HAP-1 (cell line): Measurements from ENCODE around the gene DLEU7.

Experiments used
- DNase-seq, 2 experiments: peaks; one replicate each; pipeline ENCODE4 v3.0.0-alpha.2; 2016 to 2020; ENCODE audit warnings: low spot score in 2 of 2
- H3K27me3 ChIP-seq: fragments of 250-450 bp; sonication (Bioruptor Pico); 2 replicates; pipeline ENCODE4 v1.5.1; 2020; ENCODE audit warnings: low read depth, mild to moderate bottlenecking, moderate library complexity
- H3K36me3 ChIP-seq: fragments of 250-450 bp; sonication (Bioruptor Pico); replicated peaks from 2 replicates; pipeline ENCODE4 v1.5.1; 2020; ENCODE audit warnings: mild to moderate bottlenecking
- H3K4me1 ChIP-seq: fragments of 250-450 bp; sonication (Bioruptor Pico); 2 replicates; pipeline ENCODE4 v1.5.1; 2020; ENCODE audit warnings: mild to moderate bottlenecking
- H3K4me3 ChIP-seq: fragments of 250-450 bp; sonication (Bioruptor Pico); 2 replicates; pipeline ENCODE4 v1.5.1; 2020; ENCODE audit warnings: mild to moderate bottlenecking, moderate library complexity
- H3K9me3 ChIP-seq: fragments of 250-450 bp; sonication (Bioruptor Pico); 2 replicates; pipeline ENCODE4 v1.5.1; 2020; ENCODE audit warnings: mild to moderate bottlenecking, moderate library complexity
- in situ Hi-C: fragments of 300-500 bp; cut with MboI; formaldehyde crosslinking; loops from 3 replicates; pipeline ENCODE4 v1.14.3; 2020; ENCODE audit warnings: low sequenced_read_pairs, inconsistent platforms, mixed read lengths

The DLEU7 gene

DNA sequence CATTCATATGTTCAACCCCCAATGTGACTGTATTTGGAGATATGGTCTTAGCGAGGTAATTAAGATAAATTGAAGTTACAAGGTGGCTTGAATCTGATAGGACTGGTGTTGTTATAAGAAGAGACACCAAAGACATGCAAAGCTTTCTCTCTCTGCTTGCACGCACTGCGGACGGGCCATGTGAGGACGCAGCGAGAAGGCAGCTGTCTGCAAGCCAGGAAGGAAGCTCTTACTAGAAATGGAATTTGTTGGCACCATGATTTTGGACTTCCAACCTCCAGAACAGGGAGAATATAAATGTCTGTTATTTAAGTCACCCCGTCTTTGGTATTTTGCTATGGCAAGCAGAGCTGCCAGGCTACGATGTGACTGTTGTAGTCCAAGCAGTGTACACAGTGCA is 4.8 kb downstream of the DLEU7 start:
- Histone ChIP-seq H3K4me1 (no peaks in the 10 kb centered on the region), H3K36me3 (no peaks in the 10 kb centered on the region), H3K4me3 (no peak overlapping the region), H3K27me3 (no peaks in the 10 kb centered on the region; the same call in 1 of the 2 replicates), H3K9me3 (no peaks in the 10 kb centered on the region)
- DNase-seq, result no peak
- in situ Hi-C loops, result loop anchor here (25.0 kb wide), 1 partner anchor 224 kb away; no protein-coding TSS in a partner anchor

DNA sequence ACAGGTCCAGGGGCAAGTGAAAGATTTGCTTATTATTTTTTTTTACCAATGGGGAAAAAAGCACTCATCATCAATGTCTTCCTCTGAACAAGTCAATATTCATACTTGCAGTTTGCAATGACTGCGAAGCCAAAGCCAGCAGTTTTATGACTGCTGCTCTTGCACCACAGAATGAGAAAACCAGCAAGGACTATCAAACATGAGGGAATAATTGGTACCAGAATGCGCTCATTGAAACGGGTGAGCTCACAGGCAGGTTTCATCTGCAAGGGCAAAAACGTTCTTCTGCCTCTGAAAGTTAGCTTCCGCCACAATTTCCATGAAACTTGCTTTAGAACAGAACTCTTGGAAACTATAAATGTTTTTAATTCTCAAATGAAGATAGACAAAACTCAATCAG is 5.5 kb downstream of the DLEU7 start:
- Histone ChIP-seq H3K36me3 (no peaks in the 10 kb centered on the region), H3K9me3 (no peaks in the 10 kb centered on the region), H3K4me3 (no peak overlapping the region), H3K4me1 (no peaks in the 10 kb centered on the region), H3K27me3 (no peaks in the 10 kb centered on the region; the same call in 1 of the 2 replicates)
- in situ Hi-C loops, result loop anchor here (25.0 kb wide), 1 partner anchor 224 kb away; no protein-coding TSS in a partner anchor
- no peak for DNase-seq

DNA sequence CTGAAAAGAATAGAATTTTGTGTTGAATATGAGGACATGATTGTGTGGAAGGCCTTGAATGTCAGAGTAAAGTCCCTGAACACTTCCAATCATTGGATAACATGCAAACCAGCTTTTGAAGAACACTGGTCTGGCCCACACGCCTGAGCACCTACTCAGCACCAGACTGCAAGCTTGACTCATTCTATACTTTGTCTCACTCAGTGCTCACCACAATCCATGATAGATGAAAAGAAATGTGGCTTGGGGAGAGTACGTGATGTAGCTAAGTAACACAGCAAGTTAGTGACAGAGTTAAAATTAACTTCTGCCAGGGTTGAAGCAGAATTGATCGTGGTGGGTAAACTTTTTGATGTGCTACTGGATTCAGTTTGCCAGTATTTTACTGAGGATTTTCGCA is 12.0 kb downstream of the DLEU7 start:
- in situ Hi-C loops, result loop anchor here (25.0 kb wide), 1 partner anchor 231 kb away; no protein-coding TSS in a partner anchor
- Histone ChIP-seq H3K36me3 (no peaks in the 10 kb centered on the region), H3K27me3 (no peaks in the 10 kb centered on the region), H3K4me1 (no peaks in the 10 kb centered on the region), H3K9me3 (no peaks in the 10 kb centered on the region), H3K4me3 (no peak overlapping the region)
- no peak for DNase-seq

DNA sequence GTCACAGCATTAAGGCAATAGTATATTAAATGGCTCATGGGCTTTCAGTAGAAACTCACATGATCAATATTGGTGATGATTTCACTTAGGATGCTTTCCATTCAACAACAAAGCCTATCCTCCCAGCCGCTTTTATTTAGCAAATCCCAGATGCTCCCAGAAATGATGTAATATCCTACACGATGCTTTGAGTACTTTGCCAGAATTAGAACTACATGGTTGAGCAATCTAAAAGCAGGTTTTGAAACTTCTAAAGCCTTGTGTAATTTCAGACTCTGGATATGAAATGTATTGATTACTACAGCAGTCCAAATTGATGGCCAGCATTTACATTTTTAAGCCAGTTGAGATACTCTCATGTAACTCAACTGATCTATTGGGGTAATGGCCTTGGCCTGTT is 13.6 kb downstream of the DLEU7 start:
- in situ Hi-C loops, result loop anchor here (25.0 kb wide), 1 partner anchor 232 kb away; no protein-coding TSS in a partner anchor
- no peak overlapping the region for H3K4me3 ChIP-seq
- H3K9me3 ChIP-seq, result no peaks in the 10 kb centered on the region
- H3K4me1 ChIP-seq, result no peaks in the 10 kb centered on the region
- DNase-seq, result no peak
- H3K27me3 ChIP-seq, result no peaks in the 10 kb centered on the region
- no peaks in the 10 kb centered on the region for H3K36me3 ChIP-seq

DNA sequence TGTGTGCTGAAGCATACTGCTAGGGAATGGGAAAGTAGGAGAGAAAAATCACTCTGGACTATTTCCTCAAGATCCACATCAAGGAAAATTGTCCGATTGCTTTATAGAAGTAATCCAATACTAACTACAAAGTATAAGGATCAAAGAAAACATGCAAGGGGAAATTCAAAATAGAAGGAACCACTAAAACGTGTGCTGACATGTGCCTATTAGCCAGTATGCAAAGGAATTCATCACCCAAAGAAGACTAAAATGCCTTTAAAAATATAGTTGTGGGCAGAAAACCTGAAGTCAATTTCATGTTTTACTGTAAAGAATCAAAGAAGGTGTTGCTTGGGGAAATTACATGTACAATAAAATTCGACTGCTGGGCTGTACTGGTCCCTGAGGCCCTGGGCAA is 14.3 kb downstream of the DLEU7 start:
- DNase-seq, result no peak
- Histone ChIP-seq H3K27me3 (no peaks in the 10 kb centered on the region), H3K4me3 (no peak overlapping the region), H3K9me3 (no peaks in the 10 kb centered on the region), H3K36me3 (no peaks in the 10 kb centered on the region), H3K4me1 (no peaks in the 10 kb centered on the region)
- in situ Hi-C loops, result loop anchor here (25.0 kb wide), 1 partner anchor 233 kb away; no protein-coding TSS in a partner anchor

DNA sequence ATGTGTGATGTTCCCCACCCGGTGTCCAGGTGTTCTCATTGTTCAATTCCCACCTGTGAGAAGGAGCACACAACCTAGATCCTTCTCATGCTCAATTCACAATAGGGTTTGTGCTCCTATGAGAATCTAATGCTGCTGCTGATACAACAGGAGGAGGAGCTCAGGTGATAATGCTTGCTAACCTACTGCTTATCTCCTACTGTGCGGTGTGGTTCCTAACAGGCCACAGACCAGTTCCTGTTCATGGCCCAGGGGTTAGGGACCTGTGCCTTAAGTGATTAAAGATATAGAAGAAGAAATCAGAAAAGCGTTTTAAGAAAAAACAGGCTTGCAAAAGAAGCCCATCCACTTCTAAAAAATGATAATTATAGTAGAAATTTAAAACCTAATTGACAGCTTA is 17.5 kb downstream of the DLEU7 start:
- H3K4me1 ChIP-seq, result no peaks in the 10 kb centered on the region
- in situ Hi-C loops, result loop anchor here (25.0 kb wide), 1 partner anchor 236 kb away; no protein-coding TSS in a partner anchor
- no peak overlapping the region for H3K4me3 ChIP-seq
- DNase-seq, result no peak
- H3K27me3 ChIP-seq, result no peaks in the 10 kb centered on the region
- H3K9me3 ChIP-seq, result no peaks in the 10 kb centered on the region
- no peaks in the 10 kb centered on the region for H3K36me3 ChIP-seq

DNA sequence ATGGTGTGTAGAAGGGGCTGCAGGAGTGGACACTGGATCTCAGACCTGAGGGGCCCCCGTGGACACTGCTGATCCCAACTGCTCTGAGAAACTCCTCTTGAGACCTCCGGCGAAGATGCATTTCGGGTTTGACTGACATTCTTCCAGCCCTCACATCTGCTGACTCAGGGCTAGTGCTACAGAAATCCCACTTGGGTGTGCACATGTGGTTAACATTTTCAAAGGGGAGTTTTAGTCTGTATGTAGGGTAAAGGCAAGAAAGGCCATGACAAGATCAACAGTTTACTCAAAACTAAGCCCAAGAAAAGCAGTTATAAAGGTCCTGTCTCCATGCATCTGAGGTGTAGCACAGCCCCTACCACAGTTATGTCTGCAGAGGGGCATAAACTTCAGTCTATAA is 31.2 kb downstream of the DLEU7 start:
- DNase-seq, result no peak
- no peaks in the 10 kb centered on the region for H3K9me3 ChIP-seq
- in situ Hi-C loops, result no loop called here
- H3K36me3 ChIP-seq, result no peaks in the 10 kb centered on the region
- H3K4me3 ChIP-seq, result no peak overlapping the region
- peaks cover 8% of the 10 kb centered on the region; the same call in 1 of the 2 replicates for H3K27me3 ChIP-seq
- H3K4me1 ChIP-seq, result no peaks in the 10 kb centered on the region

DNA sequence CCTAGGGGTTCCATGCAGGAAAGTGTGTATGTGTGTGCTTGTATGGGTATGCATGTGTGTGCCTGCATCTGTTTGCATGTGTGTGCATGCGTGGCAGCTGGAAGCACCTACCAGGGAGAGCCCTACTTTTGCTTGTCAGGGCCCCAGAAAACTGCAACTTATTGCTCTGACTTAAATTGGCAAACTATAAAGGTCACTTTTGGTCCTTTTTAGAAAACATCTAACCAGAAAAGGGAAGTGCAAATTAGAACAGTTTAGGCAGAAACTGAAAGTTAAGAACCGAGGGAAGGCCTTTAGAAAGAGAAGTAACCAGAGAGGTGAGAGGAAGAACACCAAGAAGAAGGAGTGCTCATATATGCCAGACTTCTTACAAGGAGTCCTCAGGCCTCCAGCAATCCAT is 32.5 kb downstream of the DLEU7 start:
- DNase-seq, result no peak
- no peaks in the 10 kb centered on the region for H3K36me3 ChIP-seq
- H3K27me3 ChIP-seq, result peaks cover 5% of the 10 kb centered on the region; the same call in 1 of the 2 replicates
- H3K4me3 ChIP-seq, result no peak overlapping the region
- in situ Hi-C loops, result no loop called here
- H3K9me3 ChIP-seq, result no peaks in the 10 kb centered on the region
- H3K4me1 ChIP-seq, result no peaks in the 10 kb centered on the region

DNA sequence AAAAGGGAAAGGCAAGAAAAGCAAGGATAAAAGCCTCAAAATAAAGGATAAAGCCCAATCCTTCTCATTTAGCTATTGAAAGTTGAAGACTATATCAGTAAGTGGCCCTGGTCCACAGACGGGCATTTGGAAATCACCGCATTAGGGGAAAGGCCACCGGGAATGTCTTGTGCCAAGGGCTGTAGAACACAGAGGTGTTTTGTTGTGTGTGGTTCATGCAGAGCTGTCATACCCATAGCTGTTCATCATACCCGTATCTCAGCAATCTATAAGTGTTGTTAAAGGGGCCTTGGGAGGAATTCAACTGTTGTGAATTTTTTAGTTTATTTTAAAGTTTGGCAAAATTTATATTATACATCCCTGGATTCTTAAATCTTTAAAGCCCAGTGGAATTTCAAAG is 33.0 kb downstream of the DLEU7 start:
- H3K9me3 ChIP-seq, result no peaks in the 10 kb centered on the region
- H3K27me3 ChIP-seq, result peaks cover 5% of the 10 kb centered on the region; the same call in 1 of the 2 replicates
- no peak overlapping the region for H3K4me3 ChIP-seq
- H3K36me3 ChIP-seq, result no peaks in the 10 kb centered on the region
- no peaks in the 10 kb centered on the region for H3K4me1 ChIP-seq
- DNase-seq, result no peak
- in situ Hi-C loops, result no loop called here

DNA sequence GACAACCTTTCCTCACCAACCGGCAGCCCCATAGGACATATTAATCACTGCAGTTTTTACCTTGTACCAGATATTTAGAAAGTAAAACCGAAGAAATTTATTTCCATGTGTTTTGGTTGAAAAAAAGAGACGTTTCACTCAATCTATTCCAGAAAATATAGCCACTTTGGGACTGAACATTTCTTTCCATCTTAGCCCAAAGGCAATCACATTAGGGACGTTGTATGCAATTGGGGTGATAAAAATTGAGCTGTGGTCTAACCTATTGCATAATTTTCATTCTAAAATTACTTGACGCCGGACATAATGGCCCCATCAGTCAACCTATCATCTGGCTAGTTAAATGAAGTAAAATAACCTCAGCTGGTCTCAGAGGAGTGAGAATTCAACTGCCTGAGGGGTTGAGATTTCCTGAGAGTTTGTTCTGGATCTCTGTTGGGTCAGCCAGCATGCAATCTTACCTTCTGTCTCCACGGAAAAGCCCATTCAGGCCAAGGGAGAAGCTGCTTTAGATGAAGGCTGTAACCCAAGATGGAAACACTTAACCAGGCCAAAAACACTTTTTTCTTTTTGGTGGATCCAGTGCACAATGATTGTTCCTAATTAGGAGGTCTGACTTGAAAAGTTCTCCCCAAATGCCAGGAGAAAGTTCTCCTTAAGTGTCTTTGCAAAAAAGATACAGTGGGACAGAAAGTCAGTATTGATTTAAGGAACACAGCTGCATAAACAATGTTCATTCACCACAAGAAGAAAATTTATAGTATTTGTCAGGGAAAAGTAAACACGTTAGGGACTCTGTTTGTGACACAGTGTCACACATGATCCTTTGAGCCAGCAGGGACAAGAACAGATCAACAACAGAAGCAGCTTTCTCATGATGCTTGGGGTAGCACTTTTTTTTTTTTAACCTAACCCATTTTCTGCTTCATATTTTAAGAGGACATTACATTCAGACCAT is 34.1 kb downstream of the DLEU7 start:
- H3K4me3 ChIP-seq, result no peak overlapping the region
- no peaks in the 10 kb centered on the region for H3K4me1 ChIP-seq
- DNase-seq, result no peak
- no peaks in the 10 kb centered on the region for H3K36me3 ChIP-seq
- no peaks in the 10 kb centered on the region for H3K9me3 ChIP-seq
- in situ Hi-C loops, result no loop called here
- H3K27me3 ChIP-seq, result peaks cover 5% of the 10 kb centered on the region; the same call in 1 of the 2 replicates

DNA sequence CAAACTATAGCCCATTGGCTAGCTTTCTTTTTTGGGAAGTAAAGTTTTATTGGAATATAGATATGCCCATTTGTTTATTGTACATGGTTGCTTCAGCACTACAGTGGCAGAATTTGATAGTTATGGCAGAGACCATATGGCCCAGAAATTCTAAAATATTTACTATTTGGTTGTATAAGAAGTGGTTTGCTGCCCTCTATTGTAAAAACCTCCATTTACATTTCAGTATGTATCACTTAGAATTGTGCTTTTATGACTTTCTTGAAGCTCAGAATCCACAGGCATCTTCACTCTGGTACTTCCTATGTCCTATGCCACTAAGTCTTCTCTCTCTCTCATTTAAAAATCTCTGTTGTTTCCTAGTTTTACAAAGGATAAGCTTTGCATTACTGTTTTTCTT is 37.7 kb downstream of the DLEU7 start:
- no peak for DNase-seq
- Histone ChIP-seq H3K9me3 (no peaks in the 10 kb centered on the region), H3K4me3 (no peak overlapping the region), H3K36me3 (no peaks in the 10 kb centered on the region), H3K4me1 (no peaks in the 10 kb centered on the region), H3K27me3 (peaks cover 5% of the 10 kb centered on the region)
- in situ Hi-C loops, result no loop called here

DNA sequence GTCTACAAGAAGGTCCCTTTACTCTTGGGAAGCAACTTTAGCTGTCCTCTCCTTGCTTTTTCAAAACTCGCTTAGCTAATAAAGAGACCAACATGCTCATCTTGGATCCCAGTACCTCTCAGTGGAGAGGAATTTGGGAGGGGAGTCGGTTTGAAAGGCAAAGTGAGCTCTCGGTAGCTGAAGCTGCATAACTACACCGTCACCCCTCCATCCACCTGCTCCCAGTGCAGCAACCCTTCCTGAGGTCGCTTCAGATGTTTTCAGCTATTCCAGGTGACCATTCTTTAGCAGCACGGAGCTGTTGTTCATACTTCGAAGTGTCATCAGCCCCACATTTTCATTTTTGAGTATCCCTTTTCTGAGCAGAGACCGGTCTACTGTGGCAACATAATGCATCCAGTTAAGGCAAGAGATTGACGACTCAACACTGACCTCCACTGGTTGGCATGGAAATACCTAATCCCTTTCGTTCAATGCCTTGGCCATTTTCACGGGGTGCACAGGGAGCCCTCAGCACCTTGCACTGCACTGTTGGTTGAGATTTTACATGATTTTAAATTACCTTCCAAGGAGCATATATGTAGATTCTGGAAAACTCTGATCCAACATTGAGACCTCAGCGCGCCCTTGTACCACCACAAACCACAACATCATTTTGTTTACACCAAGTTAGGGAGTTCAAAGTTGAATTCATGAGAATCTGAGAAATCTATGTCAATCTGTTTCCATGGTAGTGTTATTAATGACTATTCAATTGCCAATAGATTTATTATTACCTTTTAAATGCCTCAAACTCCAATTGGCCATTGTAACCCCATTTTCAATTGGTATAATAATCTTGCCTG is 42.2 kb downstream of the DLEU7 start:
- peak; percentile 47 to 79 for DNase-seq
- in situ Hi-C loops, result no loop called here
- H3K4me3 ChIP-seq, result no peak overlapping the region

DNA sequence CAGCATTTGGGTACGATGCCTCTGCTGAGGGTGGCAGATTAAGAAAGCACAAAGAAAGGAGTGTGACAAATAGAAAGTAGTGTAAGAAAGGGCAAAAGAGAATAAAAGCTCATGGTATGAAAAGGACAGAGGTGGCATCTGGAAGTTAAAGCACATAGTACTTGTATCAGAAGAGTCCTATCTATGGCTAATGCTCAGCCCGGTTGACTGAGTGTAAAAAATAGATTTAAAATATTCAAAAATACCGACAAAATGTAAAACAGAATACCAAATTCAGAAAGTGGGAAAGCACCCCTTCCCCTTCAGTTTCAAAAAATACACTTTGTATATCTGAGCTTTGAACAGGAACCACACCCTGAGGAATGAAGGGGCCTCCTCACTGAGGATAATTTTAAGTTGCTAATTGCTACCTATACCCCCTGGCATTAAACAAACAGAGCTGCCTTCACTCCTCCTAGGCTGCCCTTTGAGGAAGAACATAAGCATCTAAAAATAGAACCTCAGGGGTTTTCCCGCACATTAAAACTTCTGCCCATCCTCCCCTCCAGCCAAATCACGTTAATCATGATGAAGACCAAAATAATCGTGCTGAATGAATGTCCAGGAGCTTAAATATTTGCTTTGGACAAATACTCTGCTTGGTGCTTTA is 43.3 kb downstream of the DLEU7 start:
- H3K36me3 ChIP-seq, result no peaks in the 10 kb centered on the region
- in situ Hi-C loops, result no loop called here
- DNase-seq, result no peak
- no peaks in the 10 kb centered on the region for H3K4me1 ChIP-seq
- no peaks in the 10 kb centered on the region; the same call in 1 of the 2 replicates for H3K27me3 ChIP-seq
- H3K4me3 ChIP-seq, result no peak overlapping the region
- H3K9me3 ChIP-seq, result no peaks in the 10 kb centered on the region

More for the DNA sequence above, 42.2 kb downstream of the DLEU7 start:
- Histone ChIP-seq H3K4me1 (no peaks in the 10 kb centered on the region), H3K9me3 (no peaks in the 10 kb centered on the region), H3K36me3 (no peaks in the 10 kb centered on the region), H3K27me3 (no peaks in the 10 kb centered on the region; the same call in 1 of the 2 replicates)
